Mesenteric fat pad (tissue), 1 donor: Measurements from ENCODE around the gene CDKN2B-AS1. TPM values are rescaled to one million over a fixed set of nuclear protein-coding genes. Genes with fewer than 3 reads are reported as not detected.

ENCODE experiments used
- DNase-seq: peaks from one replicate; pipeline ENCODE4 v3.0.0-alpha.2; 2020; ENCODE audit warnings: low spot score
- total RNA-seq: library from RNA; stranded (reverse); fragmentation: NEBNext Ultra II Directional; extraction: Animal tissue kit (Norgen Biotek cat#: 25700); gene quantifications from one replicate; pipeline ENCODE4 v1.2.1, GENCODE V29; 2021
- donor health status: DM: yes; HTN: yes; CAD: no.

Gene CDKN2B-AS1
- total RNA-seq, 1 donor from 2014 or later = 0.64 TPM

DNA sequence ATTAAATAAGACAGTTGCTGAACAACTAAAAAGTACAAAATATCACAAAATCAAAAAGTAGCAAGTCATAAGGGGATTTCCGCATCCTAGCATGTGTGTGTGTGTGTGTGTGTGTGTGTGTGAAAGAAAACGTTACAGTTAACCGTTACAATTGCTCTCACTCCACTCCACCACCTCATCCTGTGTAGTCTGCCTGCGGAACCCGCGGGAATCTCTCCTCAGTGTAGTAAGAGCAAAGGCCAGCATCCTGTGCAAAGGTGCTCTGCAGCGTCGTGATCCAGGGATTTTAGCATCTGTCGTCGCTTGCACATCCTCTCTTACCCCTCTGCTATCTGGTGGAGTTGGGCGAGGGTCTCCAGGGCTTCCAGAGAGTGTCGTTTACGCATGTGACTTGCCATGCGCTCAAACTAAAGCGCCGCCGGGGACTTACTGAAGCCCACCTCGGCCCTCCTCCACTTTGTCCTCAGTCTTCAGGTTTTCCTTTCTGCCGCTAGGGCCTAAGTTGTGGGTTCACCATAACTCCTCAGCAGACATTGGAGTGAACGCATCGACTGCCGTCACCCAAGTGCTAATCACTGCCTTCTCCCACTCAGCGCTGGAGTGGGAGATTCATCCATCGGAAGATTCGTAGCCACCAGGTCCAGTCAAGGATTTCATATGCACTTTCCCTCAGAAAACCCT, 10.6 kb downstream of the CDKN2B-AS1 start:
- DNase-seq = no peak

DNA sequence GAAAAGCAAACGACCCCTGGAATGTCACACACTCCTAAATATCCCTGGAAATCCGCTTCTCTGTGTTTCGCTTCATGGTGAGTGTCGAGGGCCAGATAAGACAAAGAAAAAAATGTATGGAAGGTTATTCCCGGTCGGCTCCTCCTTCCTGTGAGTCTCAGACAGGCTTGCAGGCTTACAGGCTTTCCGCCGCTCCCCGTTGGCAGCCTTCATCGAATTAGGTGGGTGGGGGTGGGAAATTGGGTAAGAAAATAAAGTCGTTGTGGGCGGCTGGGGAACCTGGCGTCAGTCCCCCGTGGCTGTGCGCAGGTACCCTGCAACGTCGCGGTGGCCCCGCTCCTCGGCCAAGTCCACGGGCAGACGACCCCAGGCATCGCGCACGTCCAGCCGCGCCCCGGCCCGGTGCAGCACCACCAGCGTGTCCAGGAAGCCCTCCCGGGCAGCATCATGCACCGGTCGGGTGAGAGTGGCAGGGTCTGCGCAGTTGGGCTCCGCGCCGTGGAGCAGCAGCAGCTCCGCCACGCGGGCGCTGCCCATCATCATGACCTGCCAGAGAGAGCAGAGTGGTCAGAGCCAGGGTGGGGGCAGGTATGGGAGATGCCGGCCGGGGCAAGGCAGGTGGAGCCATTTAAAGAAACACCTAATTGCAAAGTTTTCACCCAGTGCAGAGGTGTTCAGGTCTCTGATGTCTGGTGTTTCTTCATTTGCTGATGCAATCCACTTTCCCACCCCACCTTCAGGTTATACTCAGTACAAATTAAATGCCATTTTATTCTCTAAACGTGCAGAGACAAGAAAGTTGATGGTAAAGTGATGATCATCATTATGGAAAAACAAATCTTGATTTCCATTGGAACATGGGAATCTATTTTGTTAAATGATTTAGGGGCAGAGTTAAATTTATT, 11.4 kb downstream of the CDKN2B-AS1 start:
- no peak for DNase-seq

DNA sequence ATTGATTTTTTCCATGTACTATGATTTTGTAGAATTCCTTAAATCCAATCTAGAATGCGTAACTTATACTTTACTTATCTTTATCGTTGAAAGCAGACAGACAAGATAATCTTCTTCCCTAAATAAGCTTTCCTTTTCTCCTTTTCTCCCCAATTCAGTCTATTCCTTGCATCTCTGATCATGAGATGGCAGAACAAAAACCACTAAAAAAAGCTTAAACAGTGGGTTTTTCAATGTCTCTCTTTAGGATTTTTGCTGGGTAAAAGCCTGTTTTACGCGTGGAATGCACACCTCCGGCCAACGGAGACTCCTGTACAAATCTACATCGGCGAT, 13.8 kb downstream of the CDKN2B-AS1 start:
- no peak for DNase-seq

DNA sequence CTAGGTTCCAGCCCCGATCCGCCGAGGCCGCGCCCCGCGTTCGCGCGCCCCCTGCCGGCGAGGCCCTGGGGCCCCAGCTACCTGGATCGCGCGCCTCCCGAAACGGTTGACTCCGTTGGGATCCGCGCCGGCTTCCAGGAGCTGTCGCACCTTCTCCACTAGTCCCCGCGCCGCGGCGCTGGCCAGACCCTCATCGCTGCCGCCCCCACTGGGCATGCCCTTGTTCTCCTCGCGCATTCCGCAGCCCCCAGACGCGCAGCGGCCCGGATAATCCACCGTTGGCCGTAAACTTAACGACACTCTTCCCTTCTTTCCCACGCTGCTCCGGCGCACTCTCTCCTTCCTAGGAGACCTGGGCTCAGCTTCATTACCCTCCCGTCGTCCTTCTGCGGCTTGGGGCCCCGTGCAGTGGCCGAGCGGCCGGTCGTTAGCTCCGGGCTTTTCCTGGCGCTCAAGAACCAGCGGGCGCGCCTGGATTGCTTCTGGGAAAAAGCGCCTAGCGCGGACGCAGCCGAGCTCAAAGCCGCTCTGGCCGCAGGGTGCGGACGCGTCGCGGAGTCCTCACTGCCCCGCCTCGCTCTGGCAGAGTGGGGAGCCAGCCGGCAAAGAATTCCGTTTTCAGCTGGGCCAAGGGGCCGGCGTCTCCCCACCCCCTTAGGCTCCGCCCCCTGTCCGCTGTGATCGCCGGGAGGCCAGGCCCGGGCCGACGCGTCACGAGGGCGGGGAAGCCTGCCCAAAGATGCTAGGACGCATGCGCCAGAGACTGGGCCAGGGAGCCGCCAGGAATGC, 14.3 kb downstream of the CDKN2B-AS1 start, which contains the start of gene CDKN2B:
TSS of gene CDKN2B (minus strand) at position 589 of the 789 bp plus-strand sequence. CDS start at position 237, 352 bp downstream.
- DNase-seq = peak; percentile 98

DNA sequence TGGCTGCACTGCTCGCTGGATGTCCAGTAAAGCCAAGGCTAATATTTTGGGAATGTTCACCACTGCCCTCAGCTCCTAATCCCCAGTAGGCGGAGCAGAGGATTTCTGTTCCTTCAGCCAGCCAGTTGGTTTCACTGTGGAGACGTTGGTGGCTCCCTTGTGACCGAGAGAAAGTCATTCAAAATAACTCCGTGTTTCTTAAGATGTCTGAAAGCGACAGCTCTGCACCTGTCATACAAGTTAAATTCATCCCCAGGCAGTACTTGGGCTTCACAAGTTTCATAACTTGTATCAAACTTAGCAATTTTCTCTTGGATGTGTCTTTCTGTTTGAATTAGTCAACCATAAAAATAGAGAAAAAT, 14.9 kb downstream of the CDKN2B-AS1 start:
- DNase-seq = no peak

DNA sequence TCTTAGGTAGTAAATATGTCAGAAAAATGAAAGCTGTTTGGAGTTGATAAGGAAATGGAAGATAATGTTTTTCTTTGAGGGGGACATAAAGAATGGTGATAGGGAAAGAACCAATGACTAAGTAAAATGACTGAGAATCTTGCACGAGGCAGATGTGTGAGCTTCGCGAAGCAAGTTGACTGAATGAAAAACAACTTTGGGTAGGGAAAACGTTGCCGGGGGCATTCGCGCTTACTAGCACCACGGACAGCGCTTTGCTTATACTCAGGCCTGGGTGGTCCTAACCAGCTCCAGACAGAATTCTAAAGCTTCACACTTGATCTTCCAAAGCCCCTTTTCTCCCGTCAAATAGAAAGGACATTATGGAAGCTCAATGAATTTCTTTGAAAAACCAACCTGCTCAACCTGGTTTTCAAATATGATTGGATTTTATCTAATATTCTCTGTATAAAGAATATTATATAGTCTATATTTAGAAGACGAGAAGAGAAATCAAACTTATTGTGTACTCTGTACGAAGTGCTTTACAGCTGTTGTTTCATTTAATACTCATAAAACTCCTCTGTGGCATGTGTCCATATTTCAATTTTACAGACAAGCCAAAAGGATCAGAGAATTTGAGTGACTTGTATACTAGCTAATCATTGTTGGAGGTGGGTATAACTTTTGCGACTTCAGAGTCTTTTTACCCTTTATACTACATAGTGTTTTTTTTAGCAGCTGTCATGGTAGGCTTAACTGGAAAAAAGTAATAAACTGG, 16.5 kb downstream of the CDKN2B-AS1 start:
- no peak for DNase-seq

DNA sequence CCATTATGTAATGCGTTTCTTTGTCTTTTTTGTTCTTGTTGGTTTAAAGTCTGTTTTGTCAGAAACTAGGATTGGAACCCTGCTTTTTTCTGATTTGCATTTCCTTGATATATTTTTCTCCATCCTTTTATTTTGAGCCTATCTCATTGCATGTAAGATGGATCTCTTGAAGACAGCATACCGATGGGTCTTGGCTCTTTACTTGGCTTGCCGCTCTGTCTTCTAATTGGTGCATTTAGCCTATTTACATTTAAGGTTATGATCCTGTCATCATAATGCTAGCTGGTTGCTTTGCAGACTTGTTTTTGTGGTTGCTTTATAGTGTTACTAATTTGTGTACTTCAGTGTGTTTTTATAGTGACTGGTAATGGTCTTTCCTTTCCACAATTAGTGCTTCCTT, 27.8 kb downstream of the CDKN2B-AS1 start:
- no peak for DNase-seq

DNA sequence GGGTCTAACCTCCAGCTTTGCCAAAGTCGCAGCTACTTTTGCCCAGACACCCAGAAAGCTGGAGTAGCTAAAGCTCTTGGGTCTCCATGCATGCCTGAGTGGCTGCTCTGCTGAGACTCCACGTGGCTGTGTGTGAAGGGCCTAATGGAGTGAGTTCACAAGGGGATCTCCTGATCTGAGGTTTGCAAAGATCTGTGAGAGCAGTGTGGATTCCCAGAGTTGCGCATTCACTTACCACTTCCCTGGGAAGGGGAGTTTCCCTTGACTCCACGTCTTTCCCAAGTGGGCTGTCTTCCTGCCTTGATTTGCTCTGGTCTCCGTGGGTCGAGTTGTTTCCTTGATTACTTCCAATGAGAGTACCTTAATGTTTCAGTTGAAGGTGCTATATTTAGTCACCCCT, 32.1 kb downstream of the CDKN2B-AS1 start:
- no peak for DNase-seq

DNA sequence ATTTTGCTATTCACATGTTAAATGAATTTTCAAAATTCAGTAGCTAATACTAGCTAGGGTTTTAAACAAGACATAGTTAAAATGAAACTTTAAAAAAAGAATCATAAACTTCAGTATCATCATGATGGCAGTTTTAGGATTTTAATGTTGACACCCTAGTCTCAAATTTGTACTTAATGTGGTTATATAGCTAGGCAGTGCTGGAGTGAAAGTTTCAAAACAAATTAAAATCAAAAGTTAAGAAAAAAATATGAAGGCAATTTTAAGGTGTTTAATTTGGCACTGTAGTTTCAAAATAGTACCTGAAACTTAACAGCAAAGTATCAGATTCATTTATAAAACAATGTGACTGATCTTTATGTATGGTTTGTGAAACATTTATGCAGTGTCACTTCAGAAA, 33.8 kb downstream of the CDKN2B-AS1 start:
- DNase-seq = no peak

DNA sequence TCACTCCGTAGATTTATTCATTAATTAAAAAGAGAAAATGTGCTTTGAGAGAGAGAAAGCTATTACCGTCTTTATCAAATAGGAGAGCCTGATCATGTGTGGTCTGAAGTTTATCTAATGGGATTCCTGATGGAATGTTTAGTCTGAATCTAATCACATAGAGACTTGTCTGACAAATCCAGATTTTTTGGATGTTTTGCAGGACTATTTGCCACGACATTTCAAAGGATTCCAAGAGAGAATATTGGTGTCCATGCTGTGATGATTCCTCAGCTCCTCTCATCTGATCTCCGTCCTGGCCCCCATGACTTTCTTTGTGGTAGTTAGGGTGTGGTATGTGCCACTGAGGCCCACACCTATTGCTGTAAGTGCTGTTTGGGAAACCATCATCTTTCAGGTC, 34.6 kb downstream of the CDKN2B-AS1 start:
- no peak for DNase-seq

DNA sequence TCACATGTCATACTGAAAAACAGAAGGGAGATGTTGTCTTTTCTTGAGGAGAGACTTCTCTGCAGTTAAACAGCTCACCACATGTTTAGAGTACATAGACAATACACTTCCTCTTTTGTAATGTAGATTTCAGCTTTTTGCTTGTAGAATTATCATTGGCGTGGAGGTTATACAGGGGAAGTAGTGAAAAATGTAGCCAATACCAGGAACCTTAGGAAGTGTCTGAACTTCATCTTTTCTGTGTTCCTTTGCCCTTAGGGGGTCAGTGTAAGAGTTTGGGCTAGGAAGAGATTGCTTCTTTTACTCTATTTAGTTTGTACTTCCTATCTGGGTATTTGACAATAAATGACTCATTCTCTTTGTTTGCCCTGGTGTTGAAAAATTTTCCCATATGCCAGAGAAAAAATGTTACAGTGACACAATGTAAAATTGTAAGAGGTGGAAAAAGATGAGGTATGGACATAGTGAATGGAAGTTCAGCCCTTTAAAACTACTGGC, 35.6 kb downstream of the CDKN2B-AS1 start:
- DNase-seq = no peak

DNA sequence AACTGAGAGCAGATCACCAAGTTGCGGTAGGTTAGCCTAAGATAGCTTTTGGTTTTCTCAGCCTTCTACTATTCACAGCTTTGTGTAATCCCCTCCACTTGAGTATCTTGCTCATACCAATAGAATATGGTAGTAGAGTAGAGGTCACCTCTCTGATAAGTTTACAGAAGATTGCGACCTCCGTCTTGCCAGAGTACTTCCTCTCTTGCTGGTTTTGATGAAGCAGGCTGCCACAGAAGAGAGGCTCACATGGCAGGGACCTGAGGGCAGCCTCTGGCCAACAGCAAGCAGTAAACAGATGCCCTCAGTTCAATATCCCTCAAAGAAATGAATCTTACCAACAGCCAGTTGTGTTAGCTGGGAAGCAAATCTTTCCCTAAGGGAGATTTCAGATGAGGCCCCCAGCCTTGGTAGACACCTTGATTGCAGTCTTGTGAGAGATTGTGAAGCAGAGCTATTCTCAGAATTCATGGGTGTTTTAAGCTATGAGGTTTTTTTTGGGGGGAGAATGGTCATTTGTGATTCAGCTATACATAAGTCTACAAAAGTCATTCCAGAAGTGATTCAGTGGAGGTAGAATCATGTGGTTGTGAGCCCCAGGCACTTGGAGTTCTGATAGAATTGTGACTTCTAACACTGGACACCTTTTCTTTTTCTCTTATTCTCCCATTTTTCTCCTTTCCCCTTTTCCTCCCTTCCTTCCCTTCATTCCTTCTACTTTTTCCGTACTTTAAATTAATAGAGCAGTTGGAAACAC, 37.2 kb downstream of the CDKN2B-AS1 start:
- DNase-seq = no peak

DNA sequence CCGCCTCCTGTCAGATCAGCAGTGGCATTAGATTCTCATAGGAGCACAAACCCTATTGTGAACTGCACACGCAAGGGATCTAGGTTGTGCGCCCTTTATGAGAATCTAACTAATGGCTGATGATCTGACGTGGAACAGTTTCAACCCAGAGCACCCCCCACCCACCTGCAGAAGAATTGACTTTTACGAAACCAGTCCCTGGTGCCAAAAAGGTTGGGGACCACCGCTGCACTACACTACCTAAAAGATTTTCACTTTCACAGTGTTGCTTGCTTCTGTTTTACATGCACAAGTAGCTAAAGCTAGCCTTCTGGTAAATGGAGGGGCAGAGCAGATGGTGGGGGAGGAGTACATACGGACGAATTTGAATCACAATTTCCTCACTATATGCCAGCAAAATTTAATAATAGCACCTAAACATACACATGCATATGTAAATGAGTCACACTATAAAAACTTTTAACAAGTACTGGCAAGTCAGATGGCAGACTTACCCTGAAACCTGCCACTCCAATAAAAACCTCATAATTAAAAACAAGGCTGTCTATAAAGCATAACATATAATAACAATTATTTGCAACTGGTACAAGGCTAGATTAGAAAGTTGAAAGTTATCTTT, 38.5 kb downstream of the CDKN2B-AS1 start:
- DNase-seq = no peak

DNA sequence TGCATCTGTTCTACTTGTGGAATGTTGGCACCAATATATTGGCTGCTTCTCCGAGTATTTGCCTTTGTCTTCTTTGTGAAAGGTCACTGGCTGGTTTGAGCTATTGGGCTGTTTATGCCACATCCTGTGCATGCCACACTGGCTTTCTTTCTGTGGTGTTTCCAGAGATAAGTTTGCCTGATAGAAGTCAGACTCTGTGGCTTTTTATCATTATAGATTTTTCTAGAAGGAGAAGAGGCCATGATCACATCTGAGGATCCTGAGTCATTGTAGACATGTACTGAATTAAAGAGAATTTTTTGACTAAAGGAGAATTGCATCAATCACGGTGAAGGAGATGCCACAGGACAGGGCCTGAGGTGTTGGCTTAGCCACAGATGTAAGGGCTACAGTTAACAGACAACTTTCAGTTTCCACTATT, 41.0 kb downstream of the CDKN2B-AS1 start:
- no peak for DNase-seq

DNA sequence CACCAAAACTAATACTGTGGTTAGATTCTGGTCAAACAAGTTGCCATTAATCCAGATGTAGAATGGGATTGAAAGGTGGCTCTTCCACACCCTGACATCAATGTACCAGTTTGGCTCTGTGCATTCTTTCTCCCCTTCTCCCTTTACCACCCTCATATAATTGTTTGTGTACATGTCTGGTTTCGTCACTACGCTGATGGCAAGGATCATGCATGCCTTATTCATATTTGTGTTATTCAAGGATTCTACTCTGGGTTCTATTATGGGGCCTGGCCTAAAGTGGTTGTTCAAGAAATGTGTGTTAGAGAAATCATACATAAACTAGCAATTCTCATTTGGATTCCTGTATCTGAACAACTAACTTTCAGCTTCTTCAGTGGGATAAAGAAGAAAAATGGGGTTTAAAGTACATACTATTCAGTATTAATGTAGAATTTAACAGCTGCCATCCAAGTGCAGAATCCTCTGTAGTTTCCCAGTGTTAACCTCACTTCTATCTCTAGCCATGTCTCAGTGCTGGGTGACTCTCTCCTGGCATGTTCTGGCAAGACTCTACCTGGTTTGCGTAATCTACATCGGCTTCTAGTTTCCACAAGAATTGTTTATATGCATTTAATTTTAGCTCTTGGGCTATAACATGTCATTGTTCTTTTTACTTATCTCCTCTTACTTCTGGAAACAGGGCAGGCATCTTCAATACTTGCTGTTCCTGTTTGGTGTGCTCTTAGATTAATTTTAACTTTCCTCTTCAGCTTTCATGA, 42.5 kb downstream of the CDKN2B-AS1 start:
- DNase-seq = no peak

DNA sequence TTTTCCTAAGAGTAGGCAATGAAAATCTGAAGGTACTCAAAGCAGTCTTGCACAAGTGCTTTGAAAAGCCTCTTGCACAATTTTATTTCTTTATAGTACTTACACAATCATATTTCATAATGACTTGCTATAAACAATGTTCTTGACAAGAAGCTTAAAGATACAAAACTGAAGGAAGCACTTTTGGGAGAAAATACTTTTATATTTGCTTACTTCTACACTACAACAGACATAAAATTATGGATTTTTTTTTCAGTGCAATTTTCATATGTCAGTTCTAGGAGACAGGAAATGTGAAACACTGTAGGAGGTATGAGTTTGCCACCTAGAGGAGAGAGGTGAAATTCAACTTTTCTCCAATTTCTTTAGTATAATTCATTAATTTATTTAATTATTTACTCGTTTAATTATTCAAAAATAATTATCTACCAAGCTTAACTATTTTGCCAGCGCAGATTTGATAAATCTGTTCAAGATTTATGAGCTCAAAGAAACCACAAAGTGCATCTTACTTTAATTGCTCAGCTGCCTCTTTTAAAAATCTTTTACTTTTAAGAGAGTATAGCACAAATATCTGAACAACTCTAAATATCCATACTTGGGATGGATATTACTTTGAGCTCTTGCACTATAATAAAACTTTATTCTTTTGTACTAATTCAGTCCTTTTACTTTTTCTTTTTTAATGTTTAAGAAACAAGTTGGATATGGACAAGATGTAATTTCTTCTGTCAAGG, 43.5 kb downstream of the CDKN2B-AS1 start:
- no peak for DNase-seq

DNA sequence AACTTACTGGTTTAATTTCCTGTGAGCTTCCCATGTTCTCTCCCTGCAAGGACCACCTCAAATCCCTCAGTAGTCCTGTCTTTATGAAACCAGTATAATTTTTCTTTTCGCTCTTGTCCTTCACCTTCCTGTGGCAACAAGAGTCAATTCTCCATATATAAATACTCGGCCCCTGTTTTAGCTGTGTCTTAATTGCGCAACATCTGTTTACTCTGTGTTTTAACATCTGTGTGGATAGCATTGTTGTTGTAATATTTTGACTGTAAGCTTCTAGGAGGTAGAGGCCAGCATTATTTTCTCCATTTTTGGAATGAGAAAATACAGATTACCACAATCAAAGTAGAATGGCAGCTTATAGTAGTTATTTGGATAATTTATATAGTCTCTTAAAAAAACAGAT, 44.7 kb downstream of the CDKN2B-AS1 start:
- no peak for DNase-seq

DNA sequence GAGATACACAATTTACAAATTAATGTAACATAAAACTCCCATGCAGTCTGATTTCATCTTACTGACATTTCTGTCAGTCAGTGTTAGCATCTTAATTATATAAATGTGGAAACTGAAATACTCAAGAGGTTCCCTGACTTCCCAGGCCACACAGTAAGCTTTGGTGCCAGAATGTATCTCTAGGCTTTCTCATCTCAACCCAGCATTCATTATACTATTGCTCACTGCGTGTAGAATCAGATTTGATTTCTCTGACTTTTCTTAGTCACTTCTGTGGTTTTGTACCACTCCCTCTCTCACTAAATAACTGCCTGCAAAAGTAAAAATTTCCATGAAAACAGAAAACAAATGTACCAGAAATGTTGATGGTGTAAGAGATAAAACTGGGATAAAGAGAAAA, 46.2 kb downstream of the CDKN2B-AS1 start:
- no peak for DNase-seq
